GM18873 (cell line): Measurements from ENCODE around the gene ANKMY1.

Source experiments
- ATAC-seq: cut with Tn5 transposase; IDR thresholded peaks from one replicate; pipeline ENCODE4 v1.9.1; 2021; ENCODE audit warnings: mild to moderate bottlenecking, moderate library complexity, moderate number of reproducible peaks; ENCODE audit not compliant: unreplicated experiment, low FRiP score

The ANKMY1 gene

GRCh38 chr2:240594511-240595380 lies 37.0 kb upstream of the ANKMY1 start:
- ATAC-seq: no peak

- no peak for ATAC-seq
Measured at GRCh38 chr2:240593703-240594451, 36.1 kb upstream of the ANKMY1 start.

- no peak for ATAC-seq
Measured at GRCh38 chr2:240593026-240593702, 35.4 kb upstream of the ANKMY1 start.

- no peak for ATAC-seq
Measured at GRCh38 chr2:240591784-240592183, 34.0 kb upstream of the ANKMY1 start.

GRCh38 chr2:240591226-240591625 lies 33.4 kb upstream of the ANKMY1 start:
- ATAC-seq: no peak

- no peak for ATAC-seq
Measured at GRCh38 chr2:240590681-240591111, 32.9 kb upstream of the ANKMY1 start.

GRCh38 chr2:240589850-240590525 lies 32.2 kb upstream of the ANKMY1 start:
- ATAC-seq: no peak

- no peak for ATAC-seq
Measured at GRCh38 chr2:240589375-240589774, 31.6 kb upstream of the ANKMY1 start.

GRCh38 chr2:240588669-240589068 lies 30.9 kb upstream of the ANKMY1 start:
- ATAC-seq: no peak

- ATAC-seq: no peak
Measured at GRCh38 chr2:240588006-240588655, 30.3 kb upstream of the ANKMY1 start.

GRCh38 chr2:240586919-240587800 lies 29.4 kb upstream of the ANKMY1 start:
- no peak for ATAC-seq

GRCh38 chr2:240586198-240586918 lies 28.6 kb upstream of the ANKMY1 start, which contains the start of gene CAPN10:
Gene CAPN10 (plus strand): TSS chr2:240586734. CDS start chr2:240586912, 178 bp downstream.
- peak; percentile 55 for ATAC-seq

- no peak for ATAC-seq
Measured at GRCh38 chr2:240585681-240586197, 28.0 kb upstream of the ANKMY1 start.

- peak; percentile 20 for ATAC-seq
Measured at GRCh38 chr2:240585101-240585500, 27.3 kb upstream of the ANKMY1 start.

GRCh38 chr2:240584486-240585031 lies 26.8 kb upstream of the ANKMY1 start:
- peak; percentile 63 for ATAC-seq

GRCh38 chr2:240583774-240584173 lies 26.0 kb upstream of the ANKMY1 start:
- ATAC-seq: no peak

- no peak for ATAC-seq
Measured at GRCh38 chr2:240582781-240583180, 25.0 kb upstream of the ANKMY1 start.

- ATAC-seq: no peak
Measured at GRCh38 chr2:240581811-240582210, 24.0 kb upstream of the ANKMY1 start.
